Activated gamma-delta T cell (primary cell): ENCODE results near the gene EFNA3.
"Not testable (repeated sequence)": the region's sequence is repeated elsewhere in the genome, so short reads cannot be mapped to it uniquely, and the experiment has no call there.

ENCODE experiments used
- DNase-seq: peaks from one replicate; lab custom pipeline; 2025; lab: John Stamatoyannopoulos, UW

Gene EFNA3

GRCh38 chr1:155110826-155111225, 32.2 kb downstream of the EFNA3 start:
- DNase-seq = no peak

DNA sequence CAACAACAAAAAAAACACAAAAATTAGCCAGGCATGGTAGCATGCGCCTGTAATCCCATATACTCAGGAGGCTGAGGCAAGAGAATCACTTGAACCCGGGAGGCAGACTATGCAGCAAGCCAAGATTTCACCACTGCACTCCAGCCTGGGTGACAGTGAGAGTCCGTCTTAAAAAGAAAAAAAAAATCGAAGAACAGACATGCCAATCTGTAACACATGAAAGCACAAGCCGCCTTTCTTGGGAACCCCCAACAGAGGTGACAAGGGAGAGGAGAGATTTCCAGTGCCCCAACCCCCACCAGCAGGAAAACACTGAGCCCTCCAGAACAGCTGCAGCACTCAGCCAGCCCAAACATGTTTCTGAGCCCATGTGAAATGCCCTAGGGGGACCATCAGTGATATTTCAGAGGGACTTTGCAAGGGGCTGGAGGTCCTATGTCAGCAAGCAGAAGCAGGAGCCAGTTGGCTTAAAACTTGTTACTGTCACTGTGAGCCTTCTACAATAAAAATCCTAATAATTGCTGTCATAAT, 34.9 kb downstream of the EFNA3 start:
- DNase-seq = no peak

GRCh38 chr1:155116113-155116764, 37.6 kb downstream of the EFNA3 start:
- DNase-seq = no peak

DNA sequence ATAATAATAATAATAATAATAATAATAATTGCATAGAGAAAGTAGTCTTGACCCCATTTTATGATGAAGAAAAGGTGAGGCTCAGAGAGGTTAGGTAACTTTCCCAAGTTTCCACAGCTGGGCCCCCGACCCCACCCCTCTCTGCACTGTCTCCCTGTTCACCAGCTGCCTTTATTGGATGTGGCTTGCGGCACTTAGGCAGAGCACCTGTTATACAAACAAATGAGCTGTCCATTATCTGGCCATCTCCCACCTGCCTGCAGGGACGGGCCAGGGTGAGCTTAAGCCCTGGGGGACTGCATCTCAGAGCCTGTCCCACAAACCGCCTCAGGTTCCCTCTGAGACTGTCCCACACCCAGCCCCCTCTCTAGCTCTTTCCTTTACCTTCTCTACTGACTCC, 39.0 kb downstream of the EFNA3 start:
- DNase-seq = no peak

GRCh38 chr1:155118090-155118489, 39.5 kb downstream of the EFNA3 start:
- DNase-seq = not testable (repeated sequence)

GRCh38 chr1:155120253-155120652, 41.6 kb downstream of the EFNA3 start:
- DNase-seq = no peak

DNA sequence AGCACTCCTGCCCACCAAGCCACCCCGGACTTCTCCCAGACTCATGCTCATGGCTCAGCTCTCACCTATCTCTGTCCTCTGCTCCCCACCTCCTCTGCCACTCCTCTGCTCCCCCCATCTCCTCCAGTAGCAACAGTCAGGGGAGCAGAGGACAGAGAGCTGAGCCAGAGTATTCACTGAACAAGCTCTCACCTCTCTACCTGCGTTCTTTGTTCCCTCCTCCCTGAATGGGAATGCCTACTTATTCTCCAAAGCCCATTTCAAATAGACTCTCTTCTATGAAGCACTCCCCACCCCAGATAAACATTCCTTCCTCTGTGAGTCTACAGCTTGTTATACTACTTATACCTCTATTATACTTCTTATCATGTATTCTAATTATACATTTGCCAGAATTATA, 42.6 kb downstream of the EFNA3 start:
- DNase-seq = no peak

GRCh38 chr1:155122308-155122707, 43.7 kb downstream of the EFNA3 start:
- no peak for DNase-seq

DNA sequence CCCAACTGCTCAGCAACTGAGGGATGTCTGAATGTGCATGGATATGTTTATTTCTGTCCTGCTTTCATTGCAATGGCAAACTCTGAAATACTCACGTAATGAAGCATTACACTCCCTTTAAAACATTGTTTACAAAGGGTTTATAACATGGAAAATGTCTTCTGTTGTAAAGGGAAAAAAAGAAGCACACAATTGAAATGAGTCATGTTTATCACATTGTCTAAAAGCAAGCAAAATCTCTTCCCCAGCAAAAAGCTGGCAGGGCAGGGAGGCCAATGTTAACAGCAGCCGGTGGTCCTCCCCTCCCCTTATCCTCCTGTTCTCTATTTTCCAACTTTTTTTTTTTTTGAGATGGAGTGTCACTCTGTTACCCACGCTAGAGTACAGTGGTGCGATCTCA, 45.2 kb downstream of the EFNA3 start:
- DNase-seq = no peak

GRCh38 chr1:155124503-155125463, 46.1 kb downstream of the EFNA3 start:
- no peak for DNase-seq

GRCh38 chr1:155125511-155125945, 46.9 kb downstream of the EFNA3 start:
- no peak for DNase-seq

DNA sequence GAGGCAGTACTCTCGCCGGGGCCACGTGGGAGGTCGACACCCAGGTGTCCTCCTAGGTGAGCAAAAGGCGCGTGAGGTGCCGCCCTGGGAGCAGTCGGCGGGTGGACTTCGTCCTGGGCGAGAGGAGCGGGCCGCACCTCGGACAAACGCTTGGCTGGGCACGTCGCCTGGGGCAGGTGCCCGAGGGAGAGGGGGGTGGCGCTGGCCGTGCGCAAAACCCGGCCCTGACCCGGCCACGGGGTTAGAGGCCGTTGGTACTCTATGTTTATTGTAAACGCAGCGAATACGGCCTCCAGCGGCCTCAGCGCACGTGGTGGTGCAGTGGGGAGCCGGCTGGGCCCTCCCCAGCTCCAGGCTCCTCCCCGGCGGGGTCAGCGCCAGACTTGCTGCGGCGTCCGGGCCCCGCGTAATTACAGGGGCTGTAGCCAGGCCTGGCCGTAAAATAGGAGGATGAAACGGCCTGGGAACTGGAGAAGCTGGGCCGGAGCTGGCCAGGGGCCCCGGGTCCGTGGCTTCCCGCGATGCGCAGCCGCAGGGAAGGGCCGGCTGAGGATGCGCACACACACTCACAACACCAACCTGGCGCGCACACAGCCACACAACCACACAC, 47.4 kb downstream of the EFNA3 start:
- no peak for DNase-seq

DNA sequence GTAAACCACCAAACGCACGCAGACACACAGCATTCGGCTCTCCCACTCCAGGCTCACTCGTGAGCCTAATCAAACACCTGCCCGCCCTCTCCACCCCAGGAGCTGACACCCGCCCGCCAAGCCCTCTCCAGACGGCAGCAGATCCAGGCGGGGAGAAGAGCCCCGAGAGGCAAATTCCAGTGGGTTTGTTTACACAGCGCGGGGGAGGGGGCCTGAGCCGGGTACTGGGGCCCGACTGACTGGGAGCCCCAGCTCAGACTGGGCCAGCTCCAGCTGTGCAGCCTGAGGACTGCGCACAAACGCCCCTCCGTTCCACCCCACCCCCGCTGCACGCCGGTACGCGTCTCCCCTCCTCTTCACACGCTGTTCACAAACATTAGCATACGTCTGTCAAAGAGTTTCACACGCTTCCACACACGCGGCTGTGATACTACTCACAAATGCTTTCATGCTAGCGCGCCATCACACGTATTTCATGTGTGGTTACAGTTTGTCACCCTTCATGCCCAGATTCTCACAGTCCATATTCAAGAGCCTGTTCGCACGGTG, 48.0 kb downstream of the EFNA3 start:
- no peak for DNase-seq

GRCh38 chr1:155127105-155127966, 48.7 kb downstream of the EFNA3 start, which contains the start of gene EFNA1:
EFNA1 (plus strand) TSS chr1:155127876; CDS start chr1:155127978, 102 bp downstream.
- peak; percentile 29 for DNase-seq

DNA sequence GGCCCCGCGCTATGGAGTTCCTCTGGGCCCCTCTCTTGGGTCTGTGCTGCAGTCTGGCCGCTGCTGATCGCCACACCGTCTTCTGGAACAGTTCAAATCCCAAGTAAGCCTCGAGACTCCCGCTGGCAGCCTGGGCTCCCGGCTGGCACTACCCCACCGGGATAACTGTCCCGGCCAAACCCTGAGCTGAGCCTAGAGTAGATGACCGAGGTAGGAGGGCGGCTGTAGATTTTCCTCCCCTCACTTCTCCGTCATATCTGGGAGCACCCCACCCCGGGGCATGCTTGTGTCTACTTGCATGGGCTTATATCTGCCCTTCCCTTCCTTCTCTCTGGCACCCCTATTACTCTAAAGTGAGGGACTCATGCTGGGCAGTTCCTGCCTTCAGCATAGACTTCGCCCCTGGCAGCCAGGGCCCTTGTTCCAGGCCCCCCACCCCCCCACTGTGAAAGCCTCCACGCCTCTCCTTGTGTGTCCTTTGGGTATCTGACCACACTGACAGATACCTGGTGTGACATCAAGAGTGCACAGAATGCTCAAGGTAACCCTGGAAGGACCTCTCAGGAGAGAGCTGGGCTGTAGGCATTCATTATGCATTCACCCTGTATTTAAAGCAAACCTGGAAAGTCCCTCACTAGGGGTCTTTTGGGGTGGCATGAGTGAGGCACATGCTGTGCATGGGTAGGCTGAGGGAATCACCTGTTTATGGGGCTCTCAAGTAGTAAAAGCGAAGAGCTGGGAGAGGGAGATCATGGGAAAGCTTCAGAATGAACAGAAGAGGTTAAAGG, 49.5 kb downstream of the EFNA3 start:
- DNase-seq = no peak

GRCh38 chr1:155128755-155129473, 50.3 kb downstream of the EFNA3 start:
- no peak for DNase-seq

- no peak for DNase-seq
Measured at GRCh38 chr1:155130272-155131006, 51.8 kb downstream of the EFNA3 start.

GRCh38 chr1:155131285-155131684, 52.6 kb downstream of the EFNA3 start:
- no peak for DNase-seq

DNA sequence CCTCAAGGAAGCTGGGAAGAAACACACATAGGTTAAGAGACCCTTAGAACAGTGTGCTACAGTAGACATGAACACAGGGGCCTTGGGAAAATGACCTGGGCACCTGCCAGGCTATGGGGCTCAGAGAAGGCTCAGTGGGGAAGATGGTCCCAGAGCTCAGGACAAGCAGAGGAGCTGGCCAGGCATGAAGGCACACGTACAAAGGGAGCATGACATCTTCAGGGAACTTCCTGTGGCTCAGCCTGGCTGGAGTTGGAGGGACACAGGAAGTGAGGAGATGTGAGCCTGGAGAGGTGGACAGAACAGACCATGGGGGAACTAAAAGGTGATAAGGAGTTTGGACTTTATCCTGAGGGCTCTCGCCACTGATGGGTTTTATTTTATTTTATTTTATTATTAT, 53.2 kb downstream of the EFNA3 start:
- no peak for DNase-seq
